HG02642 (cell line): Measurements from ENCODE around the gene KRT2.
"Not testable (repeated sequence)": the region's sequence is repeated elsewhere in the genome, so short reads cannot be mapped to it uniquely, and the experiment has no call there.

Source experiments
- ATAC-seq: cut with Tn5 transposase; IDR thresholded peaks from one replicate; pipeline ENCODE4 v1.9.1; 2021; ENCODE audit warnings: mild to moderate bottlenecking; ENCODE audit not compliant: unreplicated experiment, poor library complexity

The KRT2 gene

DNA sequence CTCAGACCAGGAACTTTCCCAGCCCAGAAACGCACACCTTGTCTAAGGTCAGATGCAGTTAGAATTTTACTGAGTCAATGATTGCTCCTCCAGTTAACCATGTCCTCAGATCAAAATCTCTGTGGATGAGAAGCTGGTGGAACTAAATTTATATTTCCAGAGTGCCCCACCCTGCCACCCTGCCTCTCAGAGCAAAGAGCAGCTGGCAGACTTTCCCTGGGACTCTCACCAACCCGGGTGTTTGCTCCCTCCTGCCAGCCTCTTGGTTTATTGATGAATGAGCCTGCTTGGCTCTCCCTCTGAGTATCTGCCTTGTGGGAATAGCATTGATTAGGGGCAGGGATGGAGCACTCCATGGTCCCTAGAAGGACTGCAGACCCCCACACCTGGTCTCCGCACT lies 34.1 kb upstream of the KRT2 start:
- no peak for ATAC-seq

DNA sequence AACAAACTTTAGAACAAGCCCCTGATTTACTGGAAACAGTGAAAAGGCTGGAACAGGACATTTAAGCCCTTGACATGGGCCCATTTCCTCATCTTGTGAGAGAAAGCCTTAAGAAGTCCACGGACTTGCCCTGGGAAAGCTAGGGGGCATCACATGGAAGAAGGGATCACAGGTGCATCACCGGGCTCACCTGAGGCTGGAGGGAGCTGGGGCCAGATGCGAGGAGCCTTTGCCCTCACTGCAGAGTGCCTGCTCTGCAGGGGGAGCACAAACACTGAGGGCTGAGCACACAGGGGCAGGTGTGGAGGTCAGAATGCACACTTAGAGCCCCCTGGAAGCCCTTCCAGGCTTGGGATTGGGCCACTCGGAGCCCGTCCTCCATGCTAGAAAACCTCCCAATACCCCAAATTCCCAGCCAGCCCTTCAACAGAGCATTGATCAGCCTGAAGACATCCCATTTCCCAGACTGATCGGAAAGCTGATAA lies 33.4 kb upstream of the KRT2 start:
- no peak for ATAC-seq

DNA sequence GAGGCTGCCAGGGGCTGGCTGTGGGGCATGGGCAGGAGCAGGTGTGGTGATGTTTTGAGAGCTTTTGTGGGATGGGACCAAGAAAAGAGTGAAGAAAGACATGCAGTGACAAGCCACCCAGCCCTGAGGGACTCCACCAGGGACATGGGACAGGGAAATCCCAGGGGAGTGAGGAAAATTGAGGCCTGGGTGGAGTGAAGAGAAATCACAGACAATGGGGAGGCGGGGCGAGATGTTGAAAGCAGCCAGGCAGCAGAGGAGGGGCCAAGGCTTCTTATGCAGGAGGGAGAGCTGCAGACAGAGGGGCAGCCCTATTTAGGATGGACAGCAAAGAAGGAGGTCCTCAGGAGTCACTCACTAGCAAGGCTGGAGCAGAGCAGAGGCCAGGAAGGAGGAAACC lies 32.4 kb upstream of the KRT2 start:
- ATAC-seq, result no peak

DNA sequence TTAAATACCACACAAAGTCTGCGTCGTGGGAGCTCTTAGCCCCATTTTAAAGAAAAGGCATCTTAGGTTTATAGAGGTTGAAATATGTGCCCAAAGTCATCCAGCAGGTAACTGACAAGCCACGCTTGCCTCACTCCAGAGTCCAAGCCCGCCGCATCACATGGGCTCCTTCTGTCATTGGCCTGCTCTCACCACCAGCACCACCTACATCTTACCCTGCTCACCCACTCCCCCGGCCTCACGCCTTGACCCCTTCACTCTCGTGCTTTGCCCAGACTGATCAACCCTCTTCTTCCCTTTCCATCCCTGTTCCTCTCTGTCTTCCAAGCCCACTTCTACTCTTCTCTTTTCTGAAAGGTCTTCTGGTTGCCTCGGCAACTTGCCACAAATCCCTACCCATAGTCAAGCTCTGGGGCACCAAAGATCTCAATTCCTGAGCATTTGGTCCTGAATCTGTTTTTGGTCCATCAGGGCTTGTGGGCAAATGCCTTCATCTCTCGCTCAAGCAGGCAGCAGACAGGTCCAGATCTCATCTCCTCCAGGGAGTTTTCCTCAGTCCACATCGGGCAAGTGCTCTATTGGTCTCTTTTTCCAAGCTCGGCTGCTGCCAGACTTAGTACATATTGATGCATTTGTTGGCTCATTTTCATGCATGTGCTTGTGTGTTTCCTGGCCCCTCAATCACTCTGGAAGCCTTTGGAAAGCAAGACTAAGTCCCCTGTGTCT lies 31.7 kb upstream of the KRT2 start:
- ATAC-seq, result no peak

DNA sequence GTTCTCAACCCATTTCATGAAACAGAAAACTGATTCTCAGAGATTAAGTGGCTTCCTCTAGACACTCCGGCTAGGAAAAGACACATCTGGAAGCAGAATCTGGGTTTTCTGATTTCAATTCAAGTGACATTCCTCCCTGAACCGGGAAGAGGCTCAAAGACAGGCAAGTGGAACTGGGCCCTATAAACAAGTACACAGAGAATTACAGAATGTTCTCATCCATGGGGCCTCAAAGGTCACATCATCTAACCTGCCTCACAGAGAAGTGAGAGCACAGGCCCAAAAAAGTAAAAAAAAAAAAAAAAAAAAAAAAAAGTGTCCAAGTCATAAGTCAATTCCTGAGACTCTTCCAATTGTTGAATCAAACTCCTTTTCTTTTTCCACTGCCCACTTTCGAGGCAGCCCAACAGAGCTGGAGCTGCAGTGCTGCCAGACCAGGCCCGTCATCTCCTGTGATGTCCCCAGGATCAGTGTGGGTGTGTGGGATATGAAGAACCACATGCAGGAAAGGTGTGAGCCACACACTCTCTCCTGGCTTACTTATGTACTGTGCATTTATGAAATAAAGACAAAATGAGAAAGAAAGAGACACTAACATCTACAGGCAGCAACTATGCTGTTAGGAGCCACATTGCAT lies 31.0 kb upstream of the KRT2 start:
- no peak for ATAC-seq

DNA sequence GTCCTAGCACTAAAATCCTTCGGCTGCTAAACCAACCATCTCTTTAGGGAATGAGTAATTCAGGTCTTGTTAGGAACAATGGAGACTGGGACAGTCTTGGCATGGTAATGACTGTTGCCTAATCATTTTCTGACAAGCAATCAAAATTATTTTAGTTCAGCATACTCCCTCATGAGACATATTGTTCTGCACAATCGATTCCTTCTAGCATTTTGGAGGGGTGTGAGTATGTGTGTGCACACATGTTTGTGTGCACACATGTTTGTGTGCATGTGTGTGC lies 30.3 kb upstream of the KRT2 start:
- ATAC-seq, result no peak

DNA sequence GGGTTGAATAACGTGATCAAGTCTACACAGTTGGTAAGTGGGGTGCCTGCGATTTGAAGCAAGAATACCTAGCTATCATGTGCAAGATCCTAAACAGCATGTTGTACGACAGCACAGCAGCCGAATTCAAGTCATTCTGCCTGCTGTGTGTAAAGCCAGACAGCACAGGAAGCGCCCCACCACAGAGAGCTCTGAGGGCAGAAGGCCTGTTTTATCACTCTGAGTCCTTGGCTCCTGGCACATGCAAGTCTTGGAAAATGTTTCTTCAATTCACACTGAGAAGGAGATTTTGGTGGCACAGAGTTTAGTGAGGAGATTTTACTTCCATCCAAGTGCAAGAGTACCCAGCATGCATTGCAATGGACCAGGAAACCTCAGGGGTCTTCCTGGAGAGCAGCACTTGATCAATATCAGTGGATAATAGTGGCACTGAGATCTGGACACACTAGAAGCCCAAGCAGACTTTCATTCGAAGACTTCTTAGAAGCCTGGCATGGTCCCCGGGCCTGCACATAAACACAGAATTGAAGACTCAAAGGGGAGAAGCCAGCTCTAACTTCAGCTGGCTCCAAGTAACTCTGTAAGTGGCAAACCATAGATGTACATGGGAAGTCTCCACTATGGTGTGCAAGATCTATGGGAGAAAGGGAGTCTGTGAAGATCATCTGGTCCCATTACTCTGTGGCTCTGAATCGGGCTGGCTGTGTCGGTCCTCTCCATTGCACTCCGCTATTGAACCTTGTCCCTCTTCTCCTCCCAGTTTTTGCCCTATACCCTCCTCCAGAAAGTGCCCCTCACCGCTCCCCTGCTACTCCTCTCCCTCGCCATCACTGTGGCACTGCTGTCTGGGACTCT lies 29.7 kb upstream of the KRT2 start:
- ATAC-seq, result no peak

DNA sequence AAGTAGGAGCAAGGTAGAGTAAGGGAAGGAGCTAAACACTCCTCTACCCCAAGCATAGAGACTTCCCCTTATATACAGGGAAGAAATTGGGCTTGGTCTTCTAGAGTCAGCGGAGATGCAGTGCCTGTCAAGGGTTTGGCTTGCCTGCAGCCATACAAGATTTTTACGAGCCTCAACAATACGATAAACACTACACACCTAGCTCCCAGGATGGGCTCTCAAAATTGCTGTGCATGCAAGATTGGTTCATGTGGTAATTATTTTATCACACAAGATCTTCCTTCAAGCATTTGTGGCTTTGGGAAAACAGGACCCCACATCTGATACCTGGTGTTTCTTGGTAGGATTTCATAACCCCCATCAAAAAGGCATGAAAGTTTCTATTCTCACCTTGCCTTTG lies 28.4 kb upstream of the KRT2 start, which contains the start of gene KRT1:
KRT1 (minus strand) TSS at position 45 of the 400 bp plus-strand sequence. CDS start 59 bp downstream, outside the sequence.
- no peak for ATAC-seq

DNA sequence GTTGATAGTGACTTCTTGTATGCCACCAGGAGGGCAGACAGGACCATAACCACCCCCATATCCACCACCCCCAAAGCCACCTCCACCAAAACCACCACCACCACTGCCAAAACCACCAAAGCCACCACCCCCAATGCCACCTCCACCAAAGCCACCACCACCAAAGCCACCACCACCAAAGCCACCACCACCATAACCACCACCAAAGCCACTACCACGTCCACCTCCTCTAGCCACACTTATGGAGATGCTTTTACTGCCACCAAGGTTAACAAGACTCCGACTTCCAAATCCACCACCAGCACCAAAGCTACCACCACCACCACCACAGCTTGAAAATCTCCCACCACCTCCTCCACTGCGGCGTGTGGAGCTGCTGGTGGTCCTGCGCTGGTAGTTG lies 27.9 kb upstream of the KRT2 start:
- ATAC-seq, result no peak

DNA sequence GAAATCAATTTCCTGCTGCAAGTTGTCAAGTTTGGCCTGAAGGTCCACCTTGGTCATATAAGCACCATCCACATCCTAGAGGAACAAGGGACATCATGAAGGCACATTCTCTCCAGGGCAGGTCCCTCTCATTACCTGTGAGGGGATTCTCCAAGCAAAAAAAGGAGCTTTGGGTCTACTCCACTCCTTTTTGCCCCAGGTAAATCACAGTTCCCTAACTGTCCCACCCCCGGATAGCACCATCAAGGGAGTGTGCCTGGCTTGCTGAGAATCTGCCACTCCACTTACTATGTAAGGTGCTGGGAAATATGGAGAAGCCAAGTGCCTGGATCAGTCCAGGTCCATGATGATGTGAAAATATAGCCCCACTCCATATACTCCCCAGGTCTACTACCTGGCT lies 25.7 kb upstream of the KRT2 start:
- no peak for ATAC-seq

DNA sequence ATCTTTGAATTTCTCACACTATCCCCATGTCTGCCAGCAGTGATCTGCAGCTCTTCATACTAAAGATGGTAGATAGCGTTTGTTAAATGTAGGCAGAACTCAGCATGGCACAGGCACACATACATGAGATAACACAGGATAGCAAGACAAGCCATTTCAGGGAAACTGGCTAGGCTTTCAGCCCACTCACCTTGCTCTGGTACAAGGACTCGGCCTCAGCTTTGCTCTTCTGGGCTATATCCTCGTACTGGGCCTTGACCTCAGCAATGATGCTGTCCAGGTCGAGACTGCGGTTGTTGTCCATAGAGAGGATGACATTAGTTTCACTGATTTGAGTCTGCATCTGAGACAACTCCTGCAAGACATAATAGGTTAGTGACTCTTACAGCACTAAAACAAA lies 25.1 kb upstream of the KRT2 start:
- ATAC-seq, result no peak

DNA sequence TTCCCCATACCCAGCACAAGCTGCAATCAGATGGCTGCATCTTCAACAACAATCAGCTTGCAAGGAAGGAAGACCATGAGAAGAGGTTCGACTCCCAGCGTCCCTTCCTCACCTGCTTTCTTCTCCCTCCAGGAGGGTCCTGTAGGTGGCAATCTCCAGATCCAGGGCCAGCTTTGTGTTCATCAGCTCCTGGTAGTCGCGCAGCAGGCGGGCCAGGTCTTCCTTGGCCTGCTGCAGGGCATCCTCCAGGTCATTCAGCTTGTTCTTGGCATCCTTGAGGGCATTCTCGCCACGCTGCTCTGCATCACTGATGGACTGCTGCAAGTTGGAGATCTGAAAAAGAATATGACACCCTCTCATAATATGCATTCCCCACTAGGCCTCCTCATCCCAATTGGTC lies 24.2 kb upstream of the KRT2 start:
- no peak for ATAC-seq

DNA sequence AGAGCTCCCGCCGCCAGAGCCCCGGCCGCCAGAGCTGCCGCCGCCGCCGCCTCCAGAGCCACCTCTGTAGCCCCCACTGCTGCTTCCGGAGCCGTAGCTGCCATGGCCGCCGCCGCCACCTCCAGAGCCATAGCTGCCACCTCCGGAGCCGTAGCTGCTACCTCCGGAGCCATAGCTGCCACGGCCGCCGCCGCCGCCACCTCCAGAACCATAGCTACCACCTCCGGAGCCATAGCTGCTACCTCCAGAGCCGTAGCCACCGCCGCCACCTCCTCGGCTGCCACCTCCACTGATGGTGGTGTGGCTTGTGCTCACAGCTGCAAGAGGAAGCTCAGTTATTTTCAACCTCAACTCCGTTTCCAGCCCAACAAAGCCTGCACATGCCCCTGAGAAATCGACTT lies 23.3 kb upstream of the KRT2 start:
- no peak for ATAC-seq

DNA sequence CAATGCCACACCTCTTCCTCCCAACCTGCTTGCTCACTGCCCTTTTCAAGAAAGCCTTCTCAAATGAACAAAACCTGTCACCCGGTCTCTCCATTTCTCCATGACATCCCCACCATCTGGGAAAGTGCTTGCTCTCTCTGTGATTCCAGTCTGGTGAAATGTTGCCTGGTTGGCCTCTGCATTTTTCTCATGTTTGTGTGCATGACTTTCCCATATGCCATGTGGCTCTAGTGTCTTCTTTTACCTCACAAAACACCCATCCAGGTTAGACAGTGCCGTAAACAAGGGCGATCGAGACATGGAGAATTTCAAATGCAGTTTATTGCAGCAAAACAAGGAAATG lies 22.4 kb upstream of the KRT2 start:
- no peak for ATAC-seq

DNA sequence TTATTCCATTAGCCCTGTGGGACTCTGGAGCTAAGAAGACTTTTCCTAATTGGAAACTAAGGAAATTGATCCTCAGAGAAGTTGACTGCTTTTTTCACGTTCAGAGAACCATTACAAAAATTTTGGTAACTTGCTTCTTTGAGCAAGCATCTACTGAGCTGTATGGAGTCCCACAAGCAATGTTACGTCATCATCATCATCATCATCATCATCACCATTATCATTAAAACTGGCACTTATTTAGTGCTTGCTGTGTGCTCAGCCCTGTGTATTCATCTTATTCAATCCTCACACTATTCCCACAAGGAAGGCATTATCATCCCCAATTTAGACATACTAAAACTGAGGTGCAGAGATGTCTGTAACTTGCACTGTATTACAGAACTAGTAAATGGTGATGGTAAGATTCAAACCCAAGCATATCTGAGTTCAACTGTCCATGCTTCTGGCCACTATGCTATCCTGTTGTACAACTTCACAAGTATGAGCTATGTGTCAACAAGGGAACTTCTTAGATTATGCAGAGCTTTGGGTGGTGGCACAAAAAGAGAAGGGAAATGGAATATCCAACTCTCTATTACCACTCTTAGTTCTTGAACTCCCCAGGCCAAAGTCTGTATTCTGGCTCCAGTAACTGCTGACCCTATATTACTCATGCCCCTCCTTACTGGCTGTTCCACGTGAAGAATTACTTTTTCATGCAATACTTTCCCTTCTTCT lies 21.9 kb upstream of the KRT2 start:
- no peak for ATAC-seq

DNA sequence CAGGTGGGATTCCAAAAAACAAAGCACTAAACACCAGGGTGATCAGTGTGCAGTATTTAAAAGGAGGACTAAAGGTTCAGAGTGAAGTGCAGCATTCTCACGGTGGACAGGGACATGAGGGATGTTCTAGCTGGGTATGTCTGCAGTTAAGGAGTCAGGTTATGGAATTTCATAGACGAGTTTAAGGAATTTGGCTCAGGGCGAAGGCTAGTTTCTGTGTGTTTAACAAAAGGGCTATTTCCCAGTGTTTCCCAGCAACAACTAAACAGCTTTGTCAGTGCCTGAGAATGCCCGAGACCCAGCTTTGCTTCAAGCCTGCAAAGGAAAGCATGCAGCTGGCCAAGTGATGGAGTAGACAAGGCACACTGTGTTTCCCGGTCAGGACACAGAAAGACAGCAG lies 21.2 kb upstream of the KRT2 start:
- ATAC-seq, result no peak

DNA sequence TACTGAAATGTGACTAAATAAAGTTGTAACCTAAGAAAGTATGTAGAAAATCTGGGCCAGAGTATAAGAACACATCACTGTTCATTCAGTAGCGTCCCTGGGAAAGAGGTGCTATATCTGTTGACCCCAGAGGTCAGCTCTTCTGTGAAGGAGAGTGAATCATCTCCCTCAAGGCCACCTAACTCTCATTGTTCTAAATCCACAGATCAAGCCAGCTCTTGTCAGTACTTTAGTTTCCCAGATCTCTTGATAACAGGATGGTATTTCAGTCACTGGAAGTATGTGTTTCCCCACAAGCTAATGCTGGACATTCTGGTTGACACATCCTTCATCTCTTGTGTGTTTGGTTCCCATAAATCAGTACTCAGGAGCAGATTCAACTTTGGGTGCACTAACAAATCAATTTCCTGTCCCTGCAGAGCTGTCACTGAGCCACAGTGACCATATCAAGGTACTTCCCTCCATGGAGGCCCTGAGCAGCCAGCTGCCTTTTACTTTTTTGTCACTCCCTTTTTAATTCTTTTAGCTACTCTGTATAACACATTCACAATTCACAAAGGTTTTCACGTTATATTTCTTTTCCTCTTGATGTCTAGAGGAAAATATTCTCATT lies 20.4 kb upstream of the KRT2 start:
- ATAC-seq, result no peak

DNA sequence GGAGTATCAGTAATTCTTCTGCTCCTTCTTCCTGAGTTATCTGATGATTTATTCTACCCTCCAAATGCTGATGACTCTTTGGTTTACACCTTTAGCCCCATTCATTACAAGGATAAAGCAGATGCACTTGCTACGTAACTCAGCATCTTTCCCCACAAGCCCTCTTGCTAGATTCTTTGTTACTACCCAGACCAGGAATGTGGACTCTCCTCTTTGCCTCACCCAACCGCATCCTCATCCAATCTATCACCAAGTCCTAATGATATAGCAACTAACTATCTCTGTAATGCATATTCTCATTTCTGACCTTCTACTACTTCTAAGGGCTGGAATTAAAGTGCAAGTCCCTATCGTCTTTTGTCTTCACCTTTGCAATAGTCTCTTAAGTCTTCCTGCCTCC lies 18.9 kb upstream of the KRT2 start:
- no peak for ATAC-seq

DNA sequence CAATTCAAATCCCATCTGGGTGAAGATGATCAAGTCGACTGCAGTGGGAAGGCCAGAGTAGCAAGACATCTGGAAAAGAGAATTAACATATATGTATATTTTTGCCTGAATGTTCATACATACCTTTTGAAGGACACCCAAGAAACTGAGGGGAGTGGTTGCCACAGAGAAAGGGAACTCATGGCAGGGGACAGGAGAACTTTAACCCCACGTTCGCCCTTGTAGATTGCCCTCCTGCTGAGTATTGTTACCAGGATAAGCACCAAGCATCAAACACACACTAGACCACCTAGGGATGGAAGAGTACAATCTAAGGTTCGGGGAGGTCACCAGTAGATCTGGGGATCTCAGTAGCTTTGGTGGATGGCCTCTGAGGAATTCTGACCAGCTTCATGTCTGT lies 18.5 kb upstream of the KRT2 start:
- ATAC-seq, result no peak

DNA sequence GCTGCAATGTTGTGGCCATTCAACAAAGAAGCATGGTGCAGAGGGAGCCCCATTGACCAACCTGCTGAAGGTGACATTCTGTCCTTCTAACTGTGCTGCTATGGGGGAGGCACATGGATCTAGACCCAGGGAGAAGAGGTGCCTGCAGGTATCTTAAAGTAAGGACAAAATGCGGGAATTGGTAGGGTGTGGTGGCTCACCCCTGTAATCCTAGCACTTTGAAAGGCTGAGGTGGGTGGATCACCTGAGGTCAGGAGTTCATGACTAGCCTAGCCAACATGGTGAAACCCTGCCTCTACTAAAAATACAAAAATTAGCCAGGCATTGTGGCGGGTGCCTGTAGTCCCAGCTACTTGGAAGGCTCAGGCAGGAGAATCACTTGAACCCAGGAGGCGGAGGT lies 17.9 kb upstream of the KRT2 start:
- not testable (repeated sequence) for ATAC-seq
